Jurkat, Clone E6-1 (cell line): ENCODE data around the gene KDM4F. TPM values are rescaled to one million over a fixed set of nuclear protein-coding genes. Genes with fewer than 3 reads are reported as not detected.
"Not testable (repeated sequence)": the region's sequence is repeated elsewhere in the genome, so short reads cannot be mapped to it uniquely, and the experiment has no call there.

ENCODE experiments used
- DNase-seq: peaks from one replicate; pipeline ENCODE4 v3.0.0-alpha.2; 2011; ENCODE audit warnings: low read depth, low spot score
- H3K4me3 ChIP-seq: 2 replicates; pipeline ENCODE4 v1.5.1; 2011; ENCODE audit warnings: mild to moderate bottlenecking, low read length, control low read depth, moderate library complexity
- polyA plus RNA-seq: library from polyadenylated mRNA; unstranded; fragments of >200 nt; gene quantifications from one replicate; pipeline ENCODE4 v1.2.1, GENCODE V29; 2012; ENCODE audit warnings: missing spikeins; ENCODE audit not compliant: insufficient read length, insufficient read depth

The KDM4F gene
- polyA plus RNA-seq: not detected

DNA sequence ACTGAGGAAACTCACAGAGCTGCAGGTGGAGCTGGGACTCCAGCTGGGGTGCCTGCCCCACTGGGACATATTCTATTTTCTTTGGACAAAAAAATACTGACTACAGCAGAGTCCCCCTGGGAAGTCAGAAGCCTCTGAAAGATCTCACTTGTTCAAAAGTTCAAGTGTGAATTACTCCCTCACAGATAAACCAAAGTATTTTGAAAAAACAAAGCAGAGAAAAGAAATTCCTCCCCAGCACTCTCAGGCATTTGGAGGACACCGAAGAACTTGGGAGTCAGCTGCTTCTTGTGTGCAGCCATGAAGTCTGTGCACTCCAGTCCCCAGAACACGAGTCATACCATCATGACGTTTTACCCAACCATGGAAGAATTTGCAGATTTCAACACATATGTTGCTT lies at the start of gene KDM4F:
KDM4F (plus strand) TSS at position 301 of the 400 bp plus-strand sequence.
- H3K4me3 ChIP-seq, DNase-seq: not testable (repeated sequence)

DNA sequence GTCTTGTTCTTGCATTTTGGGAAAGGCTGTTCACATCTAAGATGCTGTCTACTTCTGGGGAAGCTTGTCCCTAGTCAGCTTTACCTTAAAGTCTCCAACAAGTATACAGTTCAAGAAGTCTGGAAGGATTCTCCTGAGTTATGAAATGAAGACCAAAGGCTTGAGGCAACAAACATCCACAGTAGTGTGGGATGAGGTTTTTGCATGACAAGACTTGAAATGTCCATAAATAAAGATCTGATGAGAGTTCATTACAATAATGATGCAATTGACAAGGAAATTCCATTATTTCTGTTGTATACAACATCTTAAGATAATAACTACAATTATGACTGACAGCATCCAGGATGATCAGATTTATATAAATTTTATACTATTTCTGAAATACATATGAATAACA lies 45.5 kb upstream of the KDM4F start:
- no peak for DNase-seq
- H3K4me3 ChIP-seq: no peak overlapping the region

- DNase-seq: no peak
- H3K4me3 ChIP-seq: no peak overlapping the region
Observed at GRCh38 chr11:95005642-95006041, 43.6 kb upstream of the KDM4F start.

DNA sequence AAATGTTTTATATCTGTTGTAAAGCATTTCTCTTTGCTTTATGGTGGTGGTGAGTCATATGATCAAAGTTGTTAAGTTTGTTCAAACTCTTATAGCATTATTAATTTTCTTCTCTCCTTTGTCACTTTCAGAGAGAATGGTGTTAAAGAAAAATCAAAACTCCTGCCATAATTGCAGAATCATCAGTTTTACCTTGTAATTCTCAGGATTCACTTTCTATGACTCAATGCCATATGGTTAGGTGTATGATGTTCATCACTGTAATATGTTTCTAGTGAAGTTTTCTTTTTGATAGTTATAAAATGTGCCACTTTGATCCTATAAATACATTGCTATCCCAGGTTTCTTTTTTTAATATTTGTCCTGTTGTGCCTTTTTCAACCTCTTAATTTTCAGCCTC lies 37.8 kb upstream of the KDM4F start:
- H3K4me3 ChIP-seq: no peak overlapping the region
- no peak for DNase-seq

- no peak overlapping the region for H3K4me3 ChIP-seq
- no peak for DNase-seq
Observed at GRCh38 chr11:95014184-95014821, 34.9 kb upstream of the KDM4F start.

DNA sequence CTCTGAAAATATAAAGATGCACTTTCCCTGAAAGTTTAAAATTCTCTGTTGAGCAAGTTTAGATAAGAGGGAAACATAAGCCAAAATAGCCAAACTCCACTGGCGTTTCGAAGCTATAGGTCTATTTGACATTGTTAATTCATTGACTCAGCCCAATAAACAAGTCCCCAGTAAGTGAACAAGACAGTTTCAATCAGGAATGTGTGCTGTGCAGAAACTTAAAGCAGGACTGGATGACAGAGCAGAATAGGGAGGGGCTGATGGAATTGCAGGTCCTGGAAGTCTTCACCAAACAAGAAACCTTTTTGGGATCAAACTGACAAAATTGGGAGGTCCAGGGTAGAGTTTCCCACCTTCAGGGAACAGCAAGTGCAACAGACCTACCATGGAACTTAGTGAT lies 33.1 kb upstream of the KDM4F start:
- no peak for DNase-seq
- no peak overlapping the region for H3K4me3 ChIP-seq

DNA sequence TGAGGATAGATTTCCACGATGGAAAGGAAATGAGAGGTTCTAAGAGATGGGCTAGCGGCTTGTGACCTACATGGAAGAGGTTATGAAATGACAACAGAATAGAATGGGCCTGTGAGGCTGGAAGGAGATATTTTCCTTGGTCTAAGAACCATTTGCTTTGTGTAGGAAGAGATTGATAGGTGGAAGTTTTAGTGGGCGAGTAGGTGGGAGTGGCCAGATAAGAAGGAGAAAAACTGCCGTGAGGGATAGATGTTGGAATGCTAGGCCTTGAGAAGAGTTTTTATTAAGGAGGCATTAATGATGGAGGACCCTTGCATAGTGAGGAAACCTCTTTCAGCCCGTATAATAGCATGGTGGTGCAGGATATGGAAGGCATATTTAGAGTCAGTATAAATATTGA lies 27.8 kb upstream of the KDM4F start:
- H3K4me3 ChIP-seq, DNase-seq: not testable (repeated sequence)

GRCh38 chr11:95024958-95025357 lies 24.3 kb upstream of the KDM4F start, which contains the start of gene KDM4E:
TSS of gene KDM4E (plus strand) at chr11:95025258. CDS start at chr11:95025558, 300 bp downstream.
- no peak within 1 kb of the TSS for H3K4me3 ChIP-seq
- no peak for DNase-seq

- DNase-seq, H3K4me3 ChIP-seq: not testable (repeated sequence)
Observed at GRCh38 chr11:95025594-95025993, 23.6 kb upstream of the KDM4F start.

DNA sequence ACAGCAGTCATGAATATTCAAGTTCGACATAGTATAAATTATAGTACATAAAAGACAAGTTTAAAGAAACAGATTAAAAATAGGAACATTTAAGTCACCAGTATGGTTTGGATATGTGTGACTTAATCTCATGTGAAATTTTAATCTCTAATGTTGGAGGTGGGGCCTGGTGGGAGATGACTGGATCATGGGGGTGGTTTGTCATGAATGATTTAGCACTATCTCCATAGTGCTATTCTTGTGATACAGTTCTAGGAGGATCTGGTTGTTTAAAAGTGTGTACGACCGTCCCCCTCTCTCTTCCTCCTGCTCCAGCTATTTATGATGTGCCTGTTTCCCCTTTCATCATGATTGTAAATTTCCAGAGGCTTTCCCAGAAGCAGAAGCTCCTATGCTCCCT lies 20.9 kb upstream of the KDM4F start:
- DNase-seq: no peak
- H3K4me3 ChIP-seq: no peak overlapping the region

DNA sequence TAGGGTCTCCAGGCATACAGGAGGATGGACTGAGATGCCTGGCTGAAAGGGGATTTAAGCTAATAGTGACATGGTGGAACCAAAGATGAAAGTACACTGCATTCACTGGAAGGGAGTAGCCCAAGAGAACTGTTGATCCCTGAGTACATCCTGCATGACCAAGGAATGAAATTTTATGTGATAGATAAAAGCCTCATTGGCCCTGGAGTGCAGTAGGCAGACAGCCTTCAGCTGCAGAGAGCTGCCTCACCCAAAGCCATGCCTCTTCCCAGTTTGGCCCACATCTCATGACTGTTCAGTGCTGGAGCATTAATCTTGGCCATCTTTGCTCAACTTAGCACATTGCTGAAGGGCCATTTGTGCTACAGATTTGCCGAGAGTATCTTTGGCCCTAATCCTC lies 16.2 kb upstream of the KDM4F start:
- no peak overlapping the region for H3K4me3 ChIP-seq
- DNase-seq: no peak

GRCh38 chr11:95035316-95035715 lies 13.9 kb upstream of the KDM4F start:
- no peak for DNase-seq
- H3K4me3 ChIP-seq: no peak overlapping the region

DNA sequence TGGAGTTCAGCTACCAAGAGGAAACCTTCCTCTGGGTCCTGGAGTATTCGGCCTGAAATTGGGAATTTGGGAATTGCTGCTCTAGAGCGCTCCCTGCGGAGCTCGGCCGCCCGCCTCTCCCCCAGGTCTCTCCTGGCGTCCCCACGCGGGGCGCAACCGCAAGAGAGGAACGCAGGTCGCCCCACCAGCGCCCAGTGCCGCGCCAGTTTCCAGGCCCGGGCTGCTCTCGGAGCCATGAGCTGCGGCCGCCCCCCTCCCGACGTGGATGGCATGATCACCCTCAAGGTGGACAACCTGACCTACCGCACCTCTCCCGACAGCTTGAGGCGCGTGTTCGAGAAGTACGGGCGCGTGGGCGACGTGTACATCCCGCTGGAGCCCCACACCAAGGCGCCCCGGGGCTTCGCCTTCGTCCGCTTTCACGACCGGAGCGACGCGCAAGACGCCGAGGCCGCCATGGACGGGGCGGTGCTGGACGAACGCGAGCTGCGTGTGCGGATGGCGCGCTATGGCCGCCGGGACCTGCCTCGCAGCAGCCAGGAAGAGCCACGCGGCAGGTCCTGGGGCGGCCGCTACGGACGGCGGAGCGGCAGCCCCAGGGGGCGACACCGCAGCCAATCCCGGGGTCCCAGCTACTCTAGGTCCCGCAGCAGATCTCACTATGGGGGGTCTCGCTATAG lies 11.7 kb upstream of the KDM4F start:
- not testable (repeated sequence) for H3K4me3 ChIP-seq, DNase-seq

DNA sequence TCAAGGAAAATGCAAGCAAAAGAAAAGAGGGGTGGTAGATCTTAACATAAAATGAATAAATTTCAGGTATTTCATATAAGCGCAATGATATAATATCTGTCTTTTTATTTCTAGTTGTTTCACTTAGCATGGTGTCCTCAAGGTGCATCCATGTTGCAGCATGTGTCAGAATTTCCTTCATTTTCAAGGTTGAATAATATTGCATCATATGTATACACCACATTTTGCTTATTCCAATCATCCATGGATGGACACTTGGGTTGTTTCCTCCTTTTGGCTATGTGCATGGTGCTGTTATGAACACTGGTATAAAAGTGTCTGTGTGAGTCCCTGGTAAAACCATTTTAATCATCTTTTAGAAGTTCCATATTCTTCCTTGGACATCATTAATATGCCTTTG lies 7.0 kb upstream of the KDM4F start:
- no peak overlapping the region for H3K4me3 ChIP-seq
- no peak for DNase-seq

DNA sequence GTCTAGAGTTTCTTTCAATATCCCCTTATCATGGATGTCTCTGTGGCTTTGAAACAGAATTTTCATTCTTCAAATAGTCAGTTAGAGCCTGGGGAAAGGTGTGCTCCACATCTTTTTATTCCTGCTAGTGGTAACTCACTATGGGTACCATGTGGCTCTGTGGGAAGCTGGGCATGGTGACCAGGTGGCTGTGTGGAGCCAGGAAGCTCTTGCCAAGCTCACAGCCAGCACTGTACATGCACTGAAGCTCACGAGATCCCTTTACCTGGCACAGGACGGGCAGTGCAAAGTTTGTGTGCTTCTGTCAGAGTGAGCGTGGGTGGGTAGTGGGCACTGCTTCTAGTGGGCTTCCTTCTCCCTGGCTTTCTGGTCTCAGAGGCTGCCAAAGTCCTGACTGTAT lies 6.3 kb upstream of the KDM4F start:
- H3K4me3 ChIP-seq: no peak overlapping the region
- no peak for DNase-seq

DNA sequence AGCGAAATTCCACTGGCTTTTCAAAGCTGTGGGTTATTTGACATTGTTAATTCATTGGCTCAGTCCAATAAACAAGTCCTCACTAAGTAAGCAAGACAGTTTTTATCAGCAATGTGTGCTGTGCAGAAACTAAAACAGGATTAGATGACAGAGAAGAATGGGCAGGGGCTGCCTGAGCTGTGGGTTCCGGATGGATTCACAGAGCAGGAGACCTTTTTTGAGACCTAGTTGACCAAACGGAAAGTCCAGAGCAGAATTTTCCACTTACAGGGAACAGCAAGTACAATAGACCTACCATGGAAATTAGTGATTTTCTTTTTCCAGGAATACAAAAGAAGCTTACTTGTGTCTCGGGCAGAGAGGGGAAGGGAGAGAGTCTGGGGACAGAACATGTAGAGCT lies 5.2 kb upstream of the KDM4F start:
- no peak for DNase-seq
- H3K4me3 ChIP-seq: no peak overlapping the region

DNA sequence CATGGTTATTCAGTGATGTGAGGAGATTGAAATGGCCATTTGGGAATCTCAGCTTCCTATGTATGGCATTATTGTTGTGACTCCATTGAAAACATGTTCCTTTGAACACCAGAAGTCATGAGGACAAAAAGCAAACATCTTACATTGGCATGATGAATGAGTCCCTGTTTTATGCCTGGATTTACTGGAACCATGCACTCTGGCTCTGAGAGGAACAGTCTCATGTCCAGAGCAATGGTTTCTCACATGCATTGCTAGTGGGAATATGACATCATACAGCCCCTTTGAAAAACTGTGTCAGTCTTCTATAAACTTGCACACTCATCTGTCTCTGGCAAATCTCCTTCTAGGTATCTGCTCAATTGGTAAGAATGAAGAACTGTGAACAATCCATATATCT lies 3.4 kb upstream of the KDM4F start:
- no peak for DNase-seq
- H3K4me3 ChIP-seq: no peak overlapping the region

- H3K4me3 ChIP-seq: no peak overlapping the region
- no peak for DNase-seq
Observed at GRCh38 chr11:95050595-95051202, 1.5 kb downstream of the KDM4F start.

DNA sequence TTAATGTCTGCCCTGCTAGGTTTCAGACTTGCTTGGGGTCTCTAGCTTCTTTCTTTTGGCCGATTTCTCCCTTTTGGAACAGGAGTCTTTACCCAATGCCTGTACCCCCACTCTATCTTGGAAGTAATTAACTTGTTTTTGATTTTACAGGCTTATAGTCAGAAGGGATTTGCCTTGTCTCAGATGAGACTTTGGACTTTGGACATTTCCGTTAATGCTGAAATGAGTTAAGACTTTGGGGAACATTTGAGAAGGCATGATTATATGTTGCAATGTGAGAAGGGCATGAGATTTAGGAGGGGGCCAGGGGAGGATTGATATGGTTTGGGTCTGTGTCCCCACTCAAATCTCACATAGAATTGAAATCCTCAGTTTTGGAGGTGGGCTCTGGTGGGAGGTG lies 5.1 kb downstream of the KDM4F start:
- no peak for DNase-seq
- H3K4me3 ChIP-seq: no peak overlapping the region

DNA sequence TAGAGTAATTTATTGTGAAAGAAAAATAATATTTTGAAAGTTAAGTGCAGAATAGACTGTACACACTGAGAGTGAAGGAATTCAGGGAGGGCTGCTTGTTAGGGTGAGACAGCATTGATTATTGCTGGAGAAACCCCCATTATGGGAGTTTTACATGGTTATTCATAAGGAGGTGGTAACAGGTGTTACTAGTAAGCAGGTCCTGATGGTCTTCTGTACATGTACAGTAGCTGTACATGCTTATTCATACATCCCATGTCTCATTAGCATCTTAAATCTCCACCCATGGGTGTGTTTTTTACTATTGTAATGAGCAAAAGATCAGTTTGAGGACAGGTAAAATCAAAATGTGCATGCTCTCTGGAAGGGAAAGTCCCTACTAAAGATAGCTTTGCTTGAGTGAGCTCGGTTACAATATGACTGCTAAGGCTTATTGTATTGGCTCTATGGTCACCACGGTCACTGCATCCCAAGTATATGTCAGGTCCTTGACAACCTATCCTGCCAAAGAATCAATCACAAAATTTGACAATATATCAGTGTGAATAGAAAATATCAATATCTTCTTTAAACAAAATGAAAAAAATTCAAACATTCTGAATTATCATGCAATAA lies 6.2 kb downstream of the KDM4F start:
- DNase-seq: no peak
- no peak overlapping the region for H3K4me3 ChIP-seq
